IPS DF 19.7 (cell line): ENCODE results near the gene SDK2.
"Not testable (repeated sequence)": the region's sequence is repeated elsewhere in the genome, so short reads cannot be mapped to it uniquely, and the experiment has no call there.

Experiments
- DNase-seq: peaks from one replicate; pipeline ENCODE4 v3.0.0-alpha.2; 2013; ENCODE audit warnings: low read depth, low spot score

Gene SDK2

GRCh38 chr17:73369817-73370490 lies 274.3 kb downstream of the SDK2 start:
- DNase-seq: not testable (repeated sequence)

- no peak for DNase-seq
Measured at GRCh38 chr17:73369111-73369521, 275.1 kb downstream of the SDK2 start.

GRCh38 chr17:73368085-73368631 lies 276.1 kb downstream of the SDK2 start:
- no peak for DNase-seq

- no peak for DNase-seq
Measured at GRCh38 chr17:73365906-73366623, 278.2 kb downstream of the SDK2 start.

- DNase-seq: no peak
Measured at GRCh38 chr17:73365301-73365874, 278.9 kb downstream of the SDK2 start.

GRCh38 chr17:73364155-73364522 lies 280.1 kb downstream of the SDK2 start:
- DNase-seq: no peak

GRCh38 chr17:73363442-73364154 lies 280.6 kb downstream of the SDK2 start:
- DNase-seq: no peak

GRCh38 chr17:73362697-73363096 lies 281.5 kb downstream of the SDK2 start:
- no peak for DNase-seq

GRCh38 chr17:73360961-73361761 lies 283.1 kb downstream of the SDK2 start:
- no peak for DNase-seq

GRCh38 chr17:73359987-73360410 lies 284.2 kb downstream of the SDK2 start:
- DNase-seq: no peak

GRCh38 chr17:73359352-73359751 lies 284.9 kb downstream of the SDK2 start:
- no peak for DNase-seq

- no peak for DNase-seq
Measured at GRCh38 chr17:73358668-73359067, 285.6 kb downstream of the SDK2 start.

GRCh38 chr17:73357981-73358380 lies 286.3 kb downstream of the SDK2 start:
- DNase-seq: no peak

GRCh38 chr17:73357318-73357717 lies 286.9 kb downstream of the SDK2 start:
- no peak for DNase-seq

- DNase-seq: no peak
Measured at GRCh38 chr17:73356561-73357170, 287.6 kb downstream of the SDK2 start.

GRCh38 chr17:73354423-73355284 lies 289.6 kb downstream of the SDK2 start:
- DNase-seq: no peak

GRCh38 chr17:73352261-73352660 lies 292.0 kb downstream of the SDK2 start:
- no peak for DNase-seq

- DNase-seq: no peak
Measured at GRCh38 chr17:73351764-73352163, 292.5 kb downstream of the SDK2 start.

- DNase-seq: no peak
Measured at GRCh38 chr17:73350864-73351263, 293.4 kb downstream of the SDK2 start.

GRCh38 chr17:73349647-73350046 lies 294.6 kb downstream of the SDK2 start:
- no peak for DNase-seq
